DND-41 (cell line): ENCODE results near the gene CDH23.

Experiments used
- CTCF ChIP-seq: IDR thresholded peaks from 2 replicates; pipeline ENCODE4 v1.5.1; 2012; ENCODE audit warnings: borderline replicate concordance, low read length, moderate library complexity, mild to moderate bottlenecking; ENCODE audit not compliant: poor library complexity, severe bottlenecking; ENCODE audit errors: extremely low read depth
- EZH2 ChIP-seq: IDR thresholded peaks from 3 replicates; pipeline ENCODE4 v1.6.1; 2012; ENCODE audit warnings: borderline replicate concordance, low read depth, mild to moderate bottlenecking, moderate library complexity, low read length, inconsistent platforms; ENCODE audit not compliant: severe bottlenecking

DNA sequence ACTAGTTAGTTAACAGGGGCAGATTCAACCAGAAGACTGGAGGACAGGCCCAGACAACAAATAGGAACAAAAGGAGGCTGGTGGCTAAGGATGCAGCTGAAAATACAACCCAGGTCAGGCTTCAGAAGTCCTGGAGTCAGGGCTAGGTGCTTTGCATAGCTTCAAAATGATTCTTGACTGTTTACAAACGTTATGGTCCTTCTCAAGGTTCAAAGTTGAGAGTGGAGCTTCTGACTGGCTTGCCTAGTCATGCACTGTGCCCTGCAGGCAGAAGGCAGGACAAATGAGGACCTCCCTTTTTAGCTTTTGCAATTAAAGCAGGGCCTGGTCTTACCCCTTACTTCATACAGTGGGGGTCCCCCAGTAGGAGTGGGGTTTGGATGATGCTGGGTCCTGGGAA is 4.4 kb upstream of the CDH23 start:
- TF ChIP-seq CTCF, result no peak
- no peak for TF ChIP-seq EZH2
